DMS 273 treated with DMSO at 0.1 percent for 48 hours (cell line): ENCODE data around the gene SIGLEC10.
"Not testable (repeated sequence)": the region's sequence is repeated elsewhere in the genome, so short reads cannot be mapped to it uniquely, and the experiment has no call there.

Source experiments
- DNase-seq: peaks from one replicate; lab custom pipeline; 2025; lab: John Stamatoyannopoulos, UW

SIGLEC10 gene, protein sequence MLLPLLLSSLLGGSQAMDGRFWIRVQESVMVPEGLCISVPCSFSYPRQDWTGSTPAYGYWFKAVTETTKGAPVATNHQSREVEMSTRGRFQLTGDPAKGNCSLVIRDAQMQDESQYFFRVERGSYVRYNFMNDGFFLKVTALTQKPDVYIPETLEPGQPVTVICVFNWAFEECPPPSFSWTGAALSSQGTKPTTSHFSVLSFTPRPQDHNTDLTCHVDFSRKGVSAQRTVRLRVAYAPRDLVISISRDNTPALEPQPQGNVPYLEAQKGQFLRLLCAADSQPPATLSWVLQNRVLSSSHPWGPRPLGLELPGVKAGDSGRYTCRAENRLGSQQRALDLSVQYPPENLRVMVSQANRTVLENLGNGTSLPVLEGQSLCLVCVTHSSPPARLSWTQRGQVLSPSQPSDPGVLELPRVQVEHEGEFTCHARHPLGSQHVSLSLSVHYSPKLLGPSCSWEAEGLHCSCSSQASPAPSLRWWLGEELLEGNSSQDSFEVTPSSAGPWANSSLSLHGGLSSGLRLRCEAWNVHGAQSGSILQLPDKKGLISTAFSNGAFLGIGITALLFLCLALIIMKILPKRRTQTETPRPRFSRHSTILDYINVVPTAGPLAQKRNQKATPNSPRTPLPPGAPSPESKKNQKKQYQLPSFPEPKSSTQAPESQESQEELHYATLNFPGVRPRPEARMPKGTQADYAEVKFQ

DNA sequence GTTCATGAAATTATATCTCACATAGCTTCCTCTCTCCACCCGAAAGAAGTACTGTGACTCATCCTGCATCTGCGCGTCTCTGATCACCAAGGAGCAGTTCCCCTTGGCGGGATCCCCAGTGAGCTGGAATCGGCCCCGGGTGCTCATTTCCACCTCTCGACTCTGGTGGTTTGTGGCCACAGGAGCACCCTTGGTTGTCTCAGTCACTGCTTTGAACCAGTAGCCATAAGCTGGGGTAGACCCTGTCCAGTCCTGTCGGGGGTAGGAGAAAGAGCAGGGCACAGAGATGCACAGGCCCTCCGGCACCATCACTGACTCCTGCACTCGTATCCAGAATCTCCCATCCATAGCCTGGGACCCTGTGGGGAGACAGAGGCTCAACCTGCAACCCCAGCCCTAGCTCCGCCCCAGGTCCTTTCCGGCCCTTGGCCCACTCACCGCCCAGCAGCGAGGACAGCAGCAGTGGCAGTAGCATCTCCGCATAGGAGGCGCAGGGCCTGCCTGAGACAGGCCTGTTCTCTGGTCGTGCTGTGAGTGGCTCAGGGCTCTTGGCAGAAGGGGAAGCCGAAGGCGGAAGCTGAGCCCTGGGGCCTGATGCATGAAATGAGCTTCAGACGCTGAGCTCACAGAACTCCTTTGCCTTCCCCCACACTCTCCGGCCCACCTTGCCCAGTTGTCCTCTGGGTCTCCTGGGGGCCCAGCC, at the start of gene SIGLEC10:
Gene SIGLEC10, minus strand, starts transcription at position 536 of the 703 bp plus-strand sequence. Its CDS starts 61 bp downstream, at position 475.
- no peak for DNase-seq

DNA sequence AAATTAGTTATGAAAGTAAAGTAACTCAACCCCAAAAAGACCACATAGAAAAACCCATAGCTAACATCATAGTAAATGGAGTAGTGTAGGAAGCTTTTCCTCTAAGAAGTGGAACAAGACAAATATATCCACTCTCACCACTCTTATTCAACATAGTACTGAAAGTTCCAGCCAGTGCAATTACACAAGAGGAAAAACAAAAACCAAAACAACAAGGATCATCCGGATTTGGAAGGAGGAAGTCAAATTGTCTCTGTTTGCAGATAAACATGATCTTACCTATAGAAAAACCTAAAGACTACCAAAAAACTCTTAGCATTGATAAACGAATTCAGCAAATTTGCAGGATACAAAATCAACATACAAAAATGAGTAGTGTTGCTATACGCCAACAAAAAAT, 49.3 kb upstream of the SIGLEC10 start:
- no peak for DNase-seq

DNA sequence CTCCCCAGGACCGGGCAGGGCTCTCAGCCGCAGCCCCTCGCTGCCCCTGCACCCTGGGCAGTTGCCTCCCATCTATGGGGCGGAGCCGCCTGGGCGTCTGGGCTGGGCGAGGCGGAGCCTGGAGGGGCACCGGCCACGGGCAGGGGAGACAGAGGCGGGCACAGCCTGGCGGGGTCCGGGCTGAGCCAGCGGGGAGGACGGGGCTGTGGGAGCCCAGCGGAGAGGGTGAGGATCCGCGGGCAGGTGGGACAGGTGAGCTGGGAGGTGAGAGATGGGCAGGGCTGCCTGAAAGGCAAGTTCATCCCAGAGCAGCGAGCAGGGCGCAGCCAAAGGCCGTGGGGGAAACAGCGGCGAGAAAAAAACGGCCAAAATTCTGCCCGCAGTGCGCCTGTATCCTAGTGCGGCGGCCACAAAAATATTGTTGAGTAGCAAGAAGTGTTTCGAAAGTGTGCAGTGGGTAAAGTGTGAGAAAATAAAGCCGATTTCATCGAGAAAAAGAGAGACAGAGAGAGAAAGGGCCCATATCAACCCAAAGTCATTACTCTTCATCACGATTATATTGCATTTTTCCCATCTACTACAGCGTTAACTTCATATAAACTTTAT, 46.6 kb upstream of the SIGLEC10 start:
- DNase-seq, result not testable (repeated sequence)

GRCh38 chr19:51462681-51463080, 45.2 kb upstream of the SIGLEC10 start:
- no peak for DNase-seq

DNA sequence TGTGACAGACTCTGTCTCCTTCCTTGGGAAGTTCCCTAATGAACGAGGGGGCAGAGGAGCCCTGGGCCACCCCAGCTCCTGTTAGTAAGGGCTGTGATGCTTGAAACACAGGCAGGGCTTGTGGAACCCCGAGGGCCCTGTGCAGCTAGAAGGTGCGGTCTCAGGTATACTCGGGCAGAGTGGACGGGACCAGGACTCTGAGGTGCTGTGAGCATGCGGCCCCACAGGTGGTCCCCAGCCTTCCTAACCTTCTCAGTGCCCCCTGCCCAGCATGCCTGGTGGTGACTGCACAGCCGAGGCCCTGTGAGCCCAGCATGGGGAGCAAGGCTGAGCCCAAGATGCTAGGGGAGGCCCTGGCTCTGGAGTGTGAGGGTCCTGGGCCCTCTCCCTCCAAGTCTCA, 44.8 kb upstream of the SIGLEC10 start:
- DNase-seq, result no peak

- DNase-seq, result no peak
Measured at GRCh38 chr19:51461723-51462161, 44.3 kb upstream of the SIGLEC10 start.

DNA sequence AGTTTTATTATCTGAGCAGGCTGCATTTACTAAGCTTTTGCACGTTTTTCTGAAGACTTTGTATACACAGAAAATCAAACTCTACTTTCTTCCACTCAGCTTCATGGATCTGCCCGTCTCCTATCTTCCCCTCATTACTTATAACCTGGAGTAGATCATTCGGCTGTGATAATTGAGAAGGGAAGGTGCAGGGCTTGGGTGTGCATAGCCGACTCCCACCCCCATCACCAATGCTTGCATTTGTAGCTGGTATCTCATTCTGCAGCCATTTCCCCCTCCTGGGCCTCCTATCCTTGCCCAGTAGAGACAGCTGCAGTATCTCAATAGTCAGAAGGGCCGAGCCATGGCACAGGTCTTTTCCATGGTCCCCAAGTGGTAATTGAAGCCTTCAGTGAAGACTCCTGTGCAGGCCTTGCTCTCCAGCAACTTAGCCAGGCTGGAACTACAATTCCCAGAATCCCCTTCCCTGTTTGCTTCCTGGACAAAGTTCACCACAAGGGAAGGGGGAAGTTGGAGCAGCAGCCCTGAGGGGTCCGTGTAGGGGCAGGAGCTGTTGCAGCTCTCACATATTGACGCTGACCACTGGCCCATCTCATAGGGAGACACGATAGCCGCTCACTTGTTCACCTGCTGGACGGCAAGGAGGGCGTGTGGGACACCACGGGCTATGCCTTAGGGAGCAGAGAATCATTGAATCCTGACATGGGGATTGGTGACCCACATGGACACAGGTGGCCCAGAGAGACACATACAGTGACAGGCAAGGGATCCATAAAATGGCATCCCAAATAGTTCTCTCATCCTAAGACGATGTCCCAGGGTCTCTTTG, 42.9 kb upstream of the SIGLEC10 start:
- DNase-seq, result no peak

- DNase-seq, result no peak
Measured at GRCh38 chr19:51458899-51459505, 41.6 kb upstream of the SIGLEC10 start.

DNA sequence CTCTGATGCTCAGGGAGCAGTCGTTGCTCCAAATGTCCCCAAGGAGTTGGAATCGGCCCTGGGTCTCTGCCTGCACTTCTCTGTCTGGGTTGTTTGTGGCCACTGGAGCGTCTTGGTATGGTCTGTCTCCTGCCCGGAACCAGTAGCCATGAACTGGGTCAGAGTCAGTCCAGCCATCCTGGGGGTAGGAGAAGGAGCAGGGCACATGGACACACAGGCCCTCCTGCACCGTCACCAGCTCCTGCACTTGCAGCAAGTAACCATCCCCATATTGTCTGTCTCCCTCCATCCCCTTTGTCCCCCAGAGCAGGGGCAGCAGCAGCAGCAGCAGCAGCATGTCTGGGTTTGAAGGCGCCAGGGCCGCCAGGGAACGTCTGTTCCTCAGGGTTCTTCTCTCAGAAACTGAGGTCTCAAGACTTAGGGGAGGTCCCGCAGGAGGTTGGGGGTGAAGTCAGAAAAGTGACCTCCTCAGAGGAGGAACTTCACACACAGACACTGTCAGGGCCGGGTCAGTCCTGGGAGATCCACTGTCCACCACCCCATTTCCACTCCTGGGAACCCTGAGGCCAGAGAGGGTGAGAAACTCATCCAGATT, 40.7 kb upstream of the SIGLEC10 start, which contains the start of gene SIGLEC8:
Gene SIGLEC8, minus strand, starts transcription at position 404 of the 595 bp plus-strand sequence. Its CDS starts 67 bp downstream, at position 337.
- DNase-seq, result no peak

DNA sequence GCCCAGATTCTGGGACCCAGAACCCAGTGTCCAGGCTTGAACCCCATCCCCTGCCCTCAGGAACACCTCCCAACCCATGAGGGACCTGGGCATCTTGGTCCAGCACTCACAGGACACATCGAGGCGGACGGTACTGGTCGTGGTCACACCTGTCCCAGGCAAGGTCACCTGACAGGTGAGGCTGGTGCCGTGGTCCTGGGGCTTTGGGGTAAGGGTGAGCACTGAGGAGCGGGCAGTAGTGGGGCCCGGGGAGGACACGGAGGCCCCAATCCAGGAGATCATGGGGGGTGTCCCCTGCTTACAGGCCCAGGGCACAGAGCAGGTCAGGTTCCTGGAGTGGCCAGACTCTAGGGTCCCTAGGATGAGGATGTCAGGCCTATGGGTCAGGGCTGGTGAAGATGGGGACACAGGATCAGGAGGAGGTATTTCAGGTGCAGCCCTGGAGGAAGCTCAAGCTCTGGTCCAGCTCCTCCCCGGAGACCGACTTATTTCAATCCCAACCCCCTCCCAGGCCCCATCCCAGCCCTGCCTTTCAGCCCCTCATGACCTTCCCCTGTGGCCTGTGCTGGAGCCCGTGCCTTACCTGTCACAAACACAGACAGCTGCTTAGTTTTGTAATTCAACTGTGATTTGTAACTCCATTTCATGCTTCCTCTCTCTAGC, 40.0 kb upstream of the SIGLEC10 start:
- no peak for DNase-seq

DNA sequence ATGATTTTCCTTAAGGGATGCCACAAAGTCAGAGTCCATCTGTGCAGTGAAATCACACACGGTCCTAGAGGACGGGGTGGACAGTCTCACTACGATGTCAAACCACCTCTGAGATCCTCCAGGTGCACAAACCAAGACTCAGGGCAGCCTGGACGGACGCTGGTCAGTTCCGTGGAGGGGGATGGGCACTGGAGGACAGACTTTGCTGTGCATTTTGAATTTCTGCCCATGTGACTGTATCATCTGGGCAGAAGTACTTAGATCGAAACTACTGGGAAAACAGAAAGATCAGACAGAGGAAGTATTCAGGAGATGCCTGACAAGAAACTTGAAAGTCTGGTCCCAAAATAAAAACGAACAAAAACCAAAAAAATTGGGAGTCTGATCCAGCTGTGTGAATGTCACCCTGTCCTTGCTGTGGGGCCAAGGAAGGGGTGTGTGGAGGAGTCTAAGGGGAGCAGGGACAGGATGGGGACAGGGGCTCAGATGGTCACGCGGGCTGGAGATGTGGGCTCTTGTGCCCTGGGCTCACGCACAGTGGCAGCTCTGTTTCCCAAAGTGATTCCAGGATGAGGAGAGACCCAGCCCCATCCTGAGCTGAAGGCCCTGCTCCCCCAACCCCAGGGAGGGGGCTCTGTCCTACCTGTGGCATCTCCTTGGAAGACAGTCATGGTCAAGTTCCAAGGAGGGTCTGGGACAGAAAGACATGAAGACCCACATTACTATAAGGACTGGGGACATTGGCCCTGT, 39.3 kb upstream of the SIGLEC10 start:
- DNase-seq, result no peak

- no peak for DNase-seq
Measured at GRCh38 chr19:51450730-51451307, 33.4 kb upstream of the SIGLEC10 start.

GRCh38 chr19:51448411-51449016, 31.1 kb upstream of the SIGLEC10 start:
- DNase-seq, result no peak

GRCh38 chr19:51448011-51448410, 30.6 kb upstream of the SIGLEC10 start:
- DNase-seq, result no peak

DNA sequence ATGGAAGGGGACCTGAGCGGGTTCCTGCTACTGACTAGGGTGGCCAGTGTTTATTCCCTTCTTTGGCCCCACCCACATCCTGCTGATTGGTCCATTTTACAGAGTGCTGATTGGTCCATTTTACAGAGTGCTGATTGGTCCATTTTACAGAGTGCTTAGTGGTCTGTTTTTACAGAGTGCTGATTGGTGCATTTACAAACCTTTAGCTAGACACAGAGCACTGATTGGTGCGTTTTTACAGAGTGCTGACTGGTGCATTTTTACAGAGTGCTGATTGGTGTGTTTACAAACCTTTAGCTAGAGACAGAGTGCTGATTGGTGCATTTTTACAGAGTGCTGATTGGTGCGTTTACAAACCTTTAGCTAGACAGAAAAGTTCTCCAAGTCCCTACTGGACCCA, 30.1 kb upstream of the SIGLEC10 start:
- not testable (repeated sequence) for DNase-seq

DNA sequence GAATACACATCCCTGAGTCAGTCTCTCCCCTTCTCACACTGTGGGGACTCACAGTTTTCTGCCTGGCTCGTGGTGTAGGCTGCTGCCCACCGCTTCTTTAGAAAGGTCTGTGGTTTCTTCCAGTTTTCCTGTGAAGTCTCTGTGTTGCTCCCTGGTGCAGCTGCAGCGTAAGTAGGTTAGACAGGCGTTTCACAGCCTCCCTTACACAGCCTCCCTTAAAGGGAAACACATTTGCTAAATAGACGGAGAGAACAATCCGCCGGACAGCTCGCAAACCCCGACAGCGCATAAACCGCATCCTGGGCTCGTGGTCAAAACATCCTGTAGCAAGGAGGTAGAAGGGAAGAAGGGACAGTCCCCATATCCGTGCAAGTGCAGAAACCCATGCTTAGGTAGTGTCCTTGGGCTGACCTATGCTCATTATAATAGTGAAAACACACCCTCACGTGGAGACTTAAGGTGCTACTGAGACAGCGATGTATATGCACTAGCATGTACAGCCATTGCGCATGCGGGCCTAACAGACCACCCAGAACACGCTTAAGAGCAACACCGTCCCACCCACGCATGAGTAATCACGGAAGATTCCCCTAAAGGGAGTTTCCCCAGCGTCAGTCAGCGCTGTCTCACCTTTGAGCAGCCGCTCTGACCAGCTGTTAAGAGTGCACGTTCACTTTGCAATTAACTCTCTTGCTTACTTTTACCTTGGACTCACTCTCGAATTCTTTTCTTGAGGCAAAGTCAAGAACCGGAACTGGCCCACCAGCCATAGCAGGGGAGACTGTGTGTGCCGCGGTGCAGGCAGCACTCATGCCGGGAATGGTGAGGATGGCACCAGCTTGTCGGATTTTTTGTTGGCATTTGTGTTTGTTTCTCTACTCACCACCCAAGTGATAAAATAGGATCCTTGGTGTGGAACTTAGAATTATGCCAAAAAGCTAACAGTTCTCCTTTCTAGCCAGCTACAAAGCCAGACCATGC, 24.3 kb upstream of the SIGLEC10 start:
- no peak for DNase-seq

DNA sequence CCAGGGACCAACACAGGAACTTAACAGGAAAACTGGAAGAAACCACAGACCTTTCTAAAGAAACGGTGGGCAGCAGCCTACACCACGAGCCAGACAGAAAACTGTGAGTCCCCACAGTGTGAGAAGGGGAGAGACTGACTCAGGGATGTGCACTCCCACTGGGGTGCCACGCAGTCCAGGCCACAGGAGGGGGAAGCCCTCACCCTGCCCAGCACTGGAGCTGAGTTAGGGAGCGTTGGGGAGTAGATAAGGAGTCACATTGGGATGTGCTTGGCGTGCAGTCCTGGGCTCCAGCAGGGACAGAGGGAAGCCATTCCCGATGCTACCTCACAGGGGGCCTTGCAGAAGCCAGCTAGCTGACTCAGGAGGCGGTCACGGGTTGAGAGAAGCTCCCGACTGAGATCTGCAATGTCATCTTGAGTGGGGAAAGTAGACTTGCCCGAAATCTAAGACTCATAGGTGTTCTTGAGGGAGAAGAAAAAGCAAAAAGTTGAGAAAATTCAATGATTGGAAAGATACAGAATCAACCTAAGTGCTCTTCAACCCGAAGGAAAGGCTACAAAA, 23.5 kb upstream of the SIGLEC10 start:
- no peak for DNase-seq
